ELR (cell line): Measurements from ENCODE around the gene TATDN2.

Experiments used
- DNase-seq: peaks from one replicate; pipeline ENCODE4 v3.0.0-alpha.2; 2015; ENCODE audit warnings: low read depth

TATDN2 gene

GRCh38 chr3:10317961-10318350 is 69.7 kb downstream of the TATDN2 start:
- no peak for DNase-seq

DNA sequence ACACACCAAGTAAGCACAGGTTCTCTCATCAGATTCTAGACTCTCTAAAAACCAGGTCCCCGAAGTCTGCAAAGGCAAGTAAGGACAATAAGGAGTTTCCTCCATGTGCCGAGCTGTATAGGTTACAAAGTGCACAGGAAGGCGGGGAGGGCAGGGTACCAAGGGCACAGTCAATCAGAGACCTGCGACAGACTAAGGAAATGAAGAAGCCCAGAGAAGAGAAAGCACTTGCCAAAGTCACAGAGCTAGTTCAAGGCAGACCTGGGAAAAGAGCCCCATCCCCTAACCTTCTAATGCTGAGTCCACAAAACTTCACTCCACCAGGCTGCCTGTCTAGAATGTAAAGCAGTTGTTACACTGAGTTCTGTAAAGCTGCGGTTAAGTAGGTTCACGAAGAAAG is 71.0 kb downstream of the TATDN2 start:
- DNase-seq = no peak

DNA sequence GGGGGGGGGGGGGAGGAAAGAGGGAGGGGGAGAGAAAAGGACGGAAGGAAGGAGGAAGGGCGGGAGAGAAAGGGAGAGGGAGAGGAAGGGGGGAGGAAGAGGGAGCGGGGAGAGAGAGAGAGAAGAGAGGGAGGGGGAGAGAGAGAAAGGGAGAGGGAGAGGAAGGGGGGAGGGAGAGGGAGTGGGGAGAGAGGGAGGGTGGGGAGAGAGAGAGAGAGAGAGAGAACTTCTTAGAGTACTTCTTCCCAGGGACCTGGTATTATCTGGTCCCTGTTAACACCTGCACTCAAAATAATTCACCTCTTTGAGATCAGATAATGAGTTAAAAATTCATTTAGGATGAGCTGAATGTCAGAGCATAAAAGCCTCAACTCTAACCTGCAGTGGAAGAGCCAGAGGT is 71.5 kb downstream of the TATDN2 start:
- no peak for DNase-seq

DNA sequence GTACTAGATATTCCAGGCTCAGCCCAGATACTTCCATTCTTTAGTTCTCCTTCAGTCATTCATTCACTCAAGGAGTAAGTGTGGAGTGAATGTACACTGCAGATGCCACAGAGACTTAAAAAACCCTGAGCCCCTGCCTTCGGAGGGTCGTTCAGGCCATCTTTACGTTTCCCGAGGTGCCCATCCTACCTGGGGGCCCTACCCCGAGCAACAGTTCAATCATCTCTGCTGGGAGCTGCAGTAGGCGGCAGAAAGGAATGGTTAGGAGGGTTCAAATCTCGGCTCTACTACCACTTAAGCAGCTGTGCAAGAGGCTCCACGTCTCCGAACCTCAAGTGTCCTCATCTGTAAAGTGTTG is 72.0 kb downstream of the TATDN2 start:
- DNase-seq = no peak

GRCh38 chr3:10321630-10322351 is 73.5 kb downstream of the TATDN2 start:
- DNase-seq = no peak

- peak; percentile 38 for DNase-seq
Observed at GRCh38 chr3:10322352-10322710, 74.1 kb downstream of the TATDN2 start.

GRCh38 chr3:10327592-10327991 is 79.3 kb downstream of the TATDN2 start:
- DNase-seq = no peak

- no peak for DNase-seq
Observed at GRCh38 chr3:10328460-10329071, 80.3 kb downstream of the TATDN2 start.

GRCh38 chr3:10329495-10330015 is 81.3 kb downstream of the TATDN2 start:
- no peak for DNase-seq

DNA sequence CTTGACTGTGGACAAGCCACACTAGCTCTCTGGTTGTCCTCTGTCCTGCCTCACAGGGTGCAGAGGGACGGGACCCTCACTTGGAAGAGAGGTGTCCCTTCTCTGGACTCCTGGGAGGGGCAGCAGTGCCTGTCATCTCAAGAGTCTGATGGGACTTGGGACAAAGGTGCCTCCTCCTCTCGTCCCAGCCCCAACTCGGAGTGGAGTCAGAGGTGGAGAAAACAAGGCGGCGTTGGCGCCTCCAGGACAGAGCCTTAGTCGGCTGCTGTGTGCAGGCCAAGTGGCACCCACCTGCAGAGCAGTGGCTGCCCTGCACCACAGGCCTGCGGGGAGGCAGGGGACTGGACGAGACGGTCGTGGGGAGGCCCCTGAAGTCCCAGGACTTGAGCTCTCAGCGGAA is 82.1 kb downstream of the TATDN2 start:
- no peak for DNase-seq
